ENCODE results near the gene FAM124A. TPM values are rescaled to one million over a fixed set of nuclear protein-coding genes. Genes with fewer than 3 reads are reported as not detected.

The FAM124A gene
- polyA plus RNA-seq, 4 donors: 0.22 to 1.8 (median 0.41) TPM; not detected in 1

Other genes with a start within 250 kb of the FAM124A start
- gene C13orf42, start 111.1 kb upstream of the FAM124A start, polyA plus RNA-seq: not detected
- under 1 TPM in 1 of 4 donors, not detected in 3; 0.06 TPM for gene SERPINE3, start 117.3 kb downstream of the FAM124A start, polyA plus RNA-seq
- gene INTS6, start 230.6 kb downstream of the FAM124A start, polyA plus RNA-seq: 10 to 100 TPM in 2 of 4 donors, 1 to 10 TPM in 2; 8.9 to 23.8 (median 12.3) TPM